ENCODE results near the gene CAPS2. TPM values are rescaled to one million over a fixed set of nuclear protein-coding genes. Genes with fewer than 3 reads are reported as not detected.

Gene CAPS2
- total and polyA plus RNA-seq, 2 donors (not counting 3 experiments of a cell fraction or from before 2014, with no cell fraction given) = 0.61 to 1.7 TPM

DNA sequence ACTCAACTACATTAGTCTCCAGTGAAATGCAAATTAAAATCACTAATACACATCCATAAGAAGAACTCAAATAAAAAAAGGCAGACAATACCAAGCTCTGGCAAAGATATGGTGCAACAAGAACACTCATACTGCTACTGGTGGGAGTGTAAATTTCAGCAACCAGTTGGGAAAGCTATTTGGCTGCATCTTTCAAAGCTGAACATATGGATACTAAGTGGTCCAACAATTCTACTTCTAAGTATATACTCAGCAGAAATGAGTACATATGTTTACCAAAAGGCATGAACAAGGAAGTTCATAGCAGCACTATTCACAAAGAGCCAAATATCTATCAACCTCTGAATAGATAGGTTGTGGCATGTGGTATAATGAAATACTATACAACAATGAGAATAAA lies 27.3 kb downstream of the CAPS2 start:
- Histone ChIP-seq H3K27me3 (ENCODE audit: control insufficient read depth in 2 of 2, insufficient read depth in 2 of 2, low read length in 2 of 2) (no peaks in the 10 kb centered on the region), H3K27ac (ENCODE audit: insufficient read depth, low read depth, low read length) (no peak overlapping the region), H3K9me1 (replicated peaks; ENCODE audit: control insufficient read depth, extremely low read depth, insufficient read depth, low read length) (no peaks in the 10 kb centered on the region), H3K4me1 (ENCODE audit: control insufficient read depth, extremely low read depth, insufficient read depth, low read length) (no peaks in the 10 kb centered on the region), H2AFZ (ENCODE audit: low read depth, low read length) (no peak overlapping the region), H4K20me1 (replicated peaks; ENCODE audit: control insufficient read depth, extremely low read depth, insufficient read depth, low read length) (no peaks in the 10 kb centered on the region), H3K4me2 (ENCODE audit: insufficient read depth, low read length) (no peak overlapping the region), H3K9me3 (replicated peaks; ENCODE audit: control insufficient read depth, insufficient read depth, low read length) (no peaks in the 10 kb centered on the region), H3K9ac (replicated peaks; ENCODE audit: extremely low read depth, insufficient read depth, low read length) (no peak overlapping the region), H3K79me2 (ENCODE audit: control insufficient read depth, insufficient read depth, low read length) (no peaks in the 10 kb centered on the region), H3K4me3 (replicated peaks in 1 of 3; ENCODE audit: insufficient read depth in 1 of 3, low read depth in 1 of 3, low read length in 3 of 3) (no peak overlapping the region), H3K36me3 (ENCODE audit: control insufficient read depth in 2 of 2, extremely low read depth in 1 of 2, insufficient read depth in 2 of 2, low read length in 2 of 2) (no peaks in the 10 kb centered on the region)
- DNase-seq (ENCODE audit: low read depth, low spot score) = no peak
- dilution Hi-C loops (cut with MboI; ENCODE audit: extremely low pct_ligation_motif_present, low sequenced_read_pairs) (no loop called here), intact Hi-C loops (cut with micrococcal nuclease) (no loop called here)
- POLR2A ChIA-PET = no interaction called here
- no TSS peak for BruUV-seq (replicated peaks)
- CTCF ChIA-PET = no interaction called here
- no peak for FAIRE-seq
- TF ChIP-seq EZH2 (IDR thresholded peaks at IDR 0.05; ENCODE audit: borderline replicate concordance, low read depth, low read length, severe bottlenecking) (no peak), JUN (IDR thresholded peaks at IDR 0.05; ENCODE audit: borderline replicate concordance, insufficient read depth, insufficient read length, low read depth) (no peak), MYC (IDR thresholded peaks at IDR 0.05; ENCODE audit: low read depth, low read length) (no peak), POLR2A (IDR thresholded peaks at IDR 0.05; ENCODE audit: low read depth, low read length) (no peak), FOS (IDR thresholded peaks at IDR 0.05; ENCODE audit: borderline replicate concordance, insufficient read depth, low read length) (no peak), POLR2AphosphoS5 (IDR thresholded peaks at IDR 0.05; ENCODE audit: insufficient read depth, low read depth, low read length) (no peak), GATA2 (IDR thresholded peaks at IDR 0.05; ENCODE audit: insufficient read depth, insufficient read length, low read depth, low read length) (no peak)
- TF ChIP-seq, protein P1, sequence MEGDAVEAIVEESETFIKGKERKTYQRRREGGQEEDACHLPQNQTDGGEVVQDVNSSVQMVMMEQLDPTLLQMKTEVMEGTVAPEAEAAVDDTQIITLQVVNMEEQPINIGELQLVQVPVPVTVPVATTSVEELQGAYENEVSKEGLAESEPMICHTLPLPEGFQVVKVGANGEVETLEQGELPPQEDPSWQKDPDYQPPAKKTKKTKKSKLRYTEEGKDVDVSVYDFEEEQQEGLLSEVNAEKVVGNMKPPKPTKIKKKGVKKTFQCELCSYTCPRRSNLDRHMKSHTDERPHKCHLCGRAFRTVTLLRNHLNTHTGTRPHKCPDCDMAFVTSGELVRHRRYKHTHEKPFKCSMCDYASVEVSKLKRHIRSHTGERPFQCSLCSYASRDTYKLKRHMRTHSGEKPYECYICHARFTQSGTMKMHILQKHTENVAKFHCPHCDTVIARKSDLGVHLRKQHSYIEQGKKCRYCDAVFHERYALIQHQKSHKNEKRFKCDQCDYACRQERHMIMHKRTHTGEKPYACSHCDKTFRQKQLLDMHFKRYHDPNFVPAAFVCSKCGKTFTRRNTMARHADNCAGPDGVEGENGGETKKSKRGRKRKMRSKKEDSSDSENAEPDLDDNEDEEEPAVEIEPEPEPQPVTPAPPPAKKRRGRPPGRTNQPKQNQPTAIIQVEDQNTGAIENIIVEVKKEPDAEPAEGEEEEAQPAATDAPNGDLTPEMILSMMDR (IDR thresholded peaks at IDR 0.05; ENCODE audit: extremely low read depth in 1 of 2, insufficient read depth in 1 of 2, low read depth in 1 of 2, low read length in 2 of 2) = no peak
- TF ChIP-seq, protein P2, sequence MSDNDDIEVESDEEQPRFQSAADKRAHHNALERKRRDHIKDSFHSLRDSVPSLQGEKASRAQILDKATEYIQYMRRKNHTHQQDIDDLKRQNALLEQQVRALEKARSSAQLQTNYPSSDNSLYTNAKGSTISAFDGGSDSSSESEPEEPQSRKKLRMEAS (IDR thresholded peaks at IDR 0.05; ENCODE audit: insufficient read depth, insufficient read length) = no peak
